Loucy (cell line): ENCODE data around the gene SHMT2.
A peak's percentile ranks its signal among the peaks of the same experiment; 100 is the strongest.

ENCODE experiments used
- CTCF ChIP-seq: fragments of 200-600 bp; sonication (generic); conservative IDR thresholded peaks from 2 replicates; pipeline ENCODE4 v1.5.1; 2014; ENCODE audit warnings: mild to moderate bottlenecking, antibody characterized with exemption, low read length
- EZH2phosphoT487 ChIP-seq: fragments of 200-600 bp; IDR thresholded peaks from 2 replicates; pipeline ENCODE4 v1.6.1; 2018; ENCODE audit warnings: antibody characterized with exemption, mild to moderate bottlenecking, moderate library complexity, borderline replicate concordance

- TF ChIP-seq CTCF (peak; percentile 80), EZH2phosphoT487 (no peak)
Observed at GRCh38 chr12:57214398-57214781, 15.1 kb upstream of the SHMT2 start.
